K562 (cell line): ENCODE data around the gene NRSN2. TPM values are rescaled to one million over a fixed set of nuclear protein-coding genes. Genes with fewer than 3 reads are reported as not detected.

ENCODE experiments used
- DDX20 ChIP-seq: fragments of 450-650 bp; IDR thresholded peaks from 2 replicates; pipeline ENCODE4 v1.6.1; 2016; ENCODE audit warnings: missing genetic modification characterization, low read depth, mild to moderate bottlenecking, missing compliant biosample characterization, moderate library complexity
- E2F3 ChIP-seq: fragments of 250-450 bp; sonication (Bioruptor Pico); IDR thresholded peaks from 2 replicates; pipeline ENCODE4 v1.4.0; 2020; ENCODE audit warnings: mild to moderate bottlenecking
- HOXB6 ChIP-seq: fragments of 250-450 bp; sonication (Bioruptor Pico); IDR thresholded peaks from 2 replicates; pipeline ENCODE4 v1.5.1; 2022; ENCODE audit warnings: mild to moderate bottlenecking, borderline replicate concordance
- NEUROD1 ChIP-seq: fragments of 150-350 bp; IDR thresholded peaks from 2 replicates; pipeline ENCODE4 v1.6.1; 2014; ENCODE audit warnings: borderline replicate concordance, low read length, low read depth; ENCODE audit not compliant: partially characterized antibody
- NR3C1 ChIP-seq: sonication (generic); formaldehyde crosslinking; IDR thresholded peaks from 2 replicates; pipeline ENCODE4 v1.8.1; 2022; ENCODE audit warnings: missing genetic modification reagents
- PHB2 ChIP-seq: fragments of 450-650 bp; IDR thresholded peaks from 2 replicates; pipeline ENCODE4 v1.6.1; 2017; ENCODE audit warnings: low read depth
- SRSF1 ChIP-seq: fragments of 200-400 bp; formaldehyde crosslinking; IDR thresholded peaks from 2 replicates; pipeline ENCODE4 v1.6.1; 2017; ENCODE audit warnings: mild to moderate bottlenecking, low read depth, low read length, moderate library complexity
- TAF1 ChIP-seq: IDR thresholded peaks from 2 replicates; pipeline ENCODE4 v1.6.1; 2011; ENCODE audit warnings: mild to moderate bottlenecking, low read length, moderate library complexity; ENCODE audit not compliant: insufficient read depth, control insufficient read depth, severe bottlenecking; ENCODE audit errors: extremely low read depth
- TBL1XR1 ChIP-seq, 2 experiments: IDR thresholded peaks; 2 replicates each; pipeline ENCODE4 v1.6.1; 2012; ENCODE audit warnings: improper control_type of control experiment in 2 of 2, low read length in 2 of 2, mild to moderate bottlenecking in 1 of 2
- ZFPM2 ChIP-seq: fragments of 250-450 bp; sonication (Bioruptor Pico); IDR thresholded peaks from 2 replicates; pipeline ENCODE4 v1.5.1; 2022; ENCODE audit warnings: mild to moderate bottlenecking
- ZNF280A ChIP-seq: fragments of 450-650 bp; IDR thresholded peaks from 2 replicates; pipeline ENCODE4 v1.6.1; 2018; ENCODE audit warnings: mild to moderate bottlenecking, low read depth; ENCODE audit not compliant: partially characterized antibody
- polyA plus RNA-seq, 8 experiments: library from polyadenylated mRNA; depleted of rRNA in 4 of 8; stranded (reverse) in 5 of 8; unstranded in 3 of 8; fragments of >200 nt; fragmentation: Nextera tagmentation in 2 of 8; fragmentation: Illumina TruSeq in 1 of 8; extraction: Ambion mirVana in 2 of 8; extraction: Trizol in 1 of 8; gene quantifications; 2 replicates each; pipeline versions ENCODE4 v1.2.1 to v1.2.3, GENCODE V29; 2011 to 2014; ENCODE audit warnings: inconsistent platforms in 1 of 8, missing spikeins in 1 of 8
- total RNA-seq, 7 experiments: library from RNA; depleted of rRNA in 6 of 7; stranded (reverse); fragments of >200 nt in 6 of 7; fragmentation: Illumina TruSeq in 2 of 7; extraction: Trizol in 2 of 7; gene quantifications; 2 replicates each; pipeline versions ENCODE4 v1.2.1 to v1.2.3, GENCODE V29; 2011 to 2021; ENCODE audit warnings: low replicate concordance in 1 of 7
- TF ChIP-seq, protein P1 (sequence below): sonication (generic); formaldehyde crosslinking; IDR thresholded peaks from 2 replicates; pipeline ENCODE4 v1.8.0; 2022; ENCODE audit warnings: missing genetic modification reagents, mild to moderate bottlenecking, borderline replicate concordance
- TF ChIP-seq, protein P2 (sequence below): fragments of 250-450 bp; sonication (Bioruptor Pico); IDR thresholded peaks from 2 replicates; pipeline ENCODE4 v1.9.0; 2021; ENCODE audit warnings: mild to moderate bottlenecking
- TF ChIP-seq, protein P3 (sequence below): fragments of 450-650 bp; IDR thresholded peaks from 2 replicates; pipeline ENCODE4 v1.7.0; 2016; ENCODE audit warnings: borderline replicate concordance
- TF ChIP-seq, protein P4 (sequence below), 2 experiments: fragments of 450-650 bp; conservative IDR thresholded peaks; 2 replicates each; pipeline ENCODE4 v1.6.1; 2017; ENCODE audit warnings: mild to moderate bottlenecking in 2 of 2, moderate library complexity in 2 of 2
- TF ChIP-seq, protein P5 (sequence below): sonication (generic); formaldehyde crosslinking; IDR thresholded peaks from 2 replicates; pipeline ENCODE4 v1.8.0; 2023; ENCODE audit warnings: mild to moderate bottlenecking, missing genetic modification reagents

NRSN2 gene
- total and polyA plus RNA-seq, 9 of the 15 experiments (the other 6 are each of a cell fraction or from before 2014, with no cell fraction given), result 7.5 to 29.7 (median 11.1) TPM

DNA sequence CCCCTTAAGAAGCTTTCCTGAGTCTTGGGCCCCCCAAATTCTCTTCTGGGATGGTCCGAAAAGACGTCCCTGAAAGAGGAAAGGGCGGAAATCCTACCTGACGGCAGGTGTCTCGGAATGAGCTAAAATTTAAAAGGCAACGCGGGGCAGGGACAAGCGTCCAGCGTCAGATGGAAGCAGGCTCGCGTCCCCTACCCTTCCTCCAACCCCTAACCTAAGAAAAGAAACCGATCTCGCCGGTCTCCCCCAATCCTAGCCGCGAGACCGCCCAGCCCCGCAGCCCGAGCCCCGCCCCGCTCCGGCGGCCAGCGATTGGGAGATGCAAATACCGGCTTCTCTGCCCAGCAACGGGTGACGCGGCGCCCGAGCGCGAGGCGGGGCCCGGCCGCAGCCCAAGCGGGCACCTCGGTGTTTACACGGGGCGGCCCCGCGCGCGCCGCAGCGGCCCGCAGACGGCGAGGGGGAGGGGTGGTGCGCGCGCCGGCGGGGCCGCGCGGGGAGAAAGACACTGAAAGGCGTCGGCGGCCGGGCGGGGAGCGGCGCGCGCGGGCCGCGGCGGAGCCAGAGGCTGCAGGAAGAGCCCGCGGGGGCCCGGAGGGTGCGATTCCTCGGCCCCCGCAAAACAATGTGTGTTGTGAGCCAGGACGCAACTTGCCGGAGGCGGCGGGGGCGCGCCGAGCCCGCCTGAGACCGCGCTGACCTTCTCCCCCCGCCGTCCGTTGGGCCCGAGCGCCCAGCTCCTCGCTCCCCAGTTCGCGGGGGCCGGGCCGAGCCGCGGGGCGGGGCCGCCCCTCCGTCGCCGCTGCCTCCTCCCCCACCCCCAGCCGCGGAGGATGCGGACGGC lies 21.6 kb upstream of the NRSN2 start, which contains the start of gene SOX12 (continued):
- TF ChIP-seq HOXB6 (CRISPR knock-in tag) (no peak), ZFPM2 (CRISPR knock-in tag) (no peak), E2F3 (CRISPR knock-in tag) (0 out of 2 replicates have a peak, but pooled peaks have one; percentile 41), SRSF1 (no peak), ZNF280A (no peak), NR3C1 (no peak), TBL1XR1 (IDR thresholded peaks at IDR 0.05; ENCODE audit: low read length in 2 of 2) (0 out of 4 replicates have a peak, but pooled peaks of 1 of the 2 experiments have one; percentile 16), NEUROD1 (no peak), DDX20 (tag) (no peak), PHB2 (no peak), TAF1 (peak; percentile 50)
- TF ChIP-seq, protein P1, sequence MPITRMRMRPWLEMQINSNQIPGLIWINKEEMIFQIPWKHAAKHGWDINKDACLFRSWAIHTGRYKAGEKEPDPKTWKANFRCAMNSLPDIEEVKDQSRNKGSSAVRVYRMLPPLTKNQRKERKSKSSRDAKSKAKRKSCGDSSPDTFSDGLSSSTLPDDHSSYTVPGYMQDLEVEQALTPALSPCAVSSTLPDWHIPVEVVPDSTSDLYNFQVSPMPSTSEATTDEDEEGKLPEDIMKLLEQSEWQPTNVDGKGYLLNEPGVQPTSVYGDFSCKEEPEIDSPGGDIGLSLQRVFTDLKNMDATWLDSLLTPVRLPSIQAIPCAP (CRISPR knock-in tag), result no peak
- TF ChIP-seq, protein P2, sequence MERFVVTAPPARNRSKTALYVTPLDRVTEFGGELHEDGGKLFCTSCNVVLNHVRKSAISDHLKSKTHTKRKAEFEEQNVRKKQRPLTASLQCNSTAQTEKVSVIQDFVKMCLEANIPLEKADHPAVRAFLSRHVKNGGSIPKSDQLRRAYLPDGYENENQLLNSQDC (CRISPR knock-in tag), result no peak
- TF ChIP-seq, protein P3, sequence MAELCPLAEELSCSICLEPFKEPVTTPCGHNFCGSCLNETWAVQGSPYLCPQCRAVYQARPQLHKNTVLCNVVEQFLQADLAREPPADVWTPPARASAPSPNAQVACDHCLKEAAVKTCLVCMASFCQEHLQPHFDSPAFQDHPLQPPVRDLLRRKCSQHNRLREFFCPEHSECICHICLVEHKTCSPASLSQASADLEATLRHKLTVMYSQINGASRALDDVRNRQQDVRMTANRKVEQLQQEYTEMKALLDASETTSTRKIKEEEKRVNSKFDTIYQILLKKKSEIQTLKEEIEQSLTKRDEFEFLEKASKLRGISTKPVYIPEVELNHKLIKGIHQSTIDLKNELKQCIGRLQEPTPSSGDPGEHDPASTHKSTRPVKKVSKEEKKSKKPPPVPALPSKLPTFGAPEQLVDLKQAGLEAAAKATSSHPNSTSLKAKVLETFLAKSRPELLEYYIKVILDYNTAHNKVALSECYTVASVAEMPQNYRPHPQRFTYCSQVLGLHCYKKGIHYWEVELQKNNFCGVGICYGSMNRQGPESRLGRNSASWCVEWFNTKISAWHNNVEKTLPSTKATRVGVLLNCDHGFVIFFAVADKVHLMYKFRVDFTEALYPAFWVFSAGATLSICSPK, result no peak
- TF ChIP-seq, protein P4, sequence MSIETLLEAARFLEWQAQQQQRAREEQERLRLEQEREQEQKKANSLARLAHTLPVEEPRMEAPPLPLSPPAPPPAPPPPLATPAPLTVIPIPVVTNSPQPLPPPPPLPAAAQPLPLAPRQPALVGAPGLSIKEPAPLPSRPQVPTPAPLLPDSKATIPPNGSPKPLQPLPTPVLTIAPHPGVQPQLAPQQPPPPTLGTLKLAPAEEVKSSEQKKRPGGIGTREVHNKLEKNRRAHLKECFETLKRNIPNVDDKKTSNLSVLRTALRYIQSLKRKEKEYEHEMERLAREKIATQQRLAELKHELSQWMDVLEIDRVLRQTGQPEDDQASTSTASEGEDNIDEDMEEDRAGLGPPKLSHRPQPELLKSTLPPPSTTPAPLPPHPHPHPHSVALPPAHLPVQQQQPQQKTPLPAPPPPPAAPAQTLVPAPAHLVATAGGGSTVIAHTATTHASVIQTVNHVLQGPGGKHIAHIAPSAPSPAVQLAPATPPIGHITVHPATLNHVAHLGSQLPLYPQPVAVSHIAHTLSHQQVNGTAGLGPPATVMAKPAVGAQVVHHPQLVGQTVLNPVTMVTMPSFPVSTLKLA (conservative IDR thresholded peaks at IDR 0.05), result no peak; a peak in 1 of 4 replicates
- TF ChIP-seq, protein P5, sequence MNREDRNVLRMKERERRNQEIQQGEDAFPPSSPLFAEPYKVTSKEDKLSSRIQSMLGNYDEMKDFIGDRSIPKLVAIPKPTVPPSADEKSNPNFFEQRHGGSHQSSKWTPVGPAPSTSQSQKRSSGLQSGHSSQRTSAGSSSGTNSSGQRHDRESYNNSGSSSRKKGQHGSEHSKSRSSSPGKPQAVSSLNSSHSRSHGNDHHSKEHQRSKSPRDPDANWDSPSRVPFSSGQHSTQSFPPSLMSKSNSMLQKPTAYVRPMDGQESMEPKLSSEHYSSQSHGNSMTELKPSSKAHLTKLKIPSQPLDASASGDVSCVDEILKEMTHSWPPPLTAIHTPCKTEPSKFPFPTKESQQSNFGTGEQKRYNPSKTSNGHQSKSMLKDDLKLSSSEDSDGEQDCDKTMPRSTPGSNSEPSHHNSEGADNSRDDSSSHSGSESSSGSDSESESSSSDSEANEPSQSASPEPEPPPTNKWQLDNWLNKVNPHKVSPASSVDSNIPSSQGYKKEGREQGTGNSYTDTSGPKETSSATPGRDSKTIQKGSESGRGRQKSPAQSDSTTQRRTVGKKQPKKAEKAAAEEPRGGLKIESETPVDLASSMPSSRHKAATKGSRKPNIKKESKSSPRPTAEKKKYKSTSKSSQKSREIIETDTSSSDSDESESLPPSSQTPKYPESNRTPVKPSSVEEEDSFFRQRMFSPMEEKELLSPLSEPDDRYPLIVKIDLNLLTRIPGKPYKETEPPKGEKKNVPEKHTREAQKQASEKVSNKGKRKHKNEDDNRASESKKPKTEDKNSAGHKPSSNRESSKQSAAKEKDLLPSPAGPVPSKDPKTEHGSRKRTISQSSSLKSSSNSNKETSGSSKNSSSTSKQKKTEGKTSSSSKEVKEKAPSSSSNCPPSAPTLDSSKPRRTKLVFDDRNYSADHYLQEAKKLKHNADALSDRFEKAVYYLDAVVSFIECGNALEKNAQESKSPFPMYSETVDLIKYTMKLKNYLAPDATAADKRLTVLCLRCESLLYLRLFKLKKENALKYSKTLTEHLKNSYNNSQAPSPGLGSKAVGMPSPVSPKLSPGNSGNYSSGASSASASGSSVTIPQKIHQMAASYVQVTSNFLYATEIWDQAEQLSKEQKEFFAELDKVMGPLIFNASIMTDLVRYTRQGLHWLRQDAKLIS (CRISPR knock-in tag), result no peak; the same call in 1 of the 2 replicates
